BLaER1 treated with 17β-estradiol and CSF1 and Interleukin-3, amounts not matched to agents 10 nM and 100 nM (cell line): ENCODE measurements around the gene MCTP1.
A peak's percentile ranks its signal among the peaks of the same experiment; 100 is the strongest.

Experiments used
- H3K27ac ChIP-seq, 11 experiments: shearing (Covaris generic); formaldehyde crosslinking; 2 replicates each; pipeline ENCODE4 v1.8.1; 2022
- H3K27me3 ChIP-seq, 11 experiments: shearing (Covaris generic); formaldehyde crosslinking; 2 replicates each; pipeline ENCODE4 v1.8.1; 2022
- H3K36me3 ChIP-seq, 11 experiments: shearing (Covaris generic); formaldehyde crosslinking; 2 replicates each; pipeline ENCODE4 v1.8.1; 2022
- H3K4me1 ChIP-seq, 10 experiments: shearing (Covaris generic); formaldehyde crosslinking; 2 replicates each; pipeline ENCODE4 v1.8.1; 2022
- H3K4me2 ChIP-seq, 11 experiments: shearing (Covaris generic); formaldehyde crosslinking; 2 replicates each; pipeline ENCODE4 v1.8.1; 2022
- H3K4me3 ChIP-seq, 10 experiments: shearing (Covaris generic); formaldehyde crosslinking; 2 replicates each; pipeline ENCODE4 v1.8.1; 2022
- H3K9ac ChIP-seq, 11 experiments: shearing (Covaris generic); formaldehyde crosslinking; 2 replicates each; pipeline ENCODE4 v1.8.1; 2022
- H3K9me3 ChIP-seq, 11 experiments: shearing (Covaris generic); formaldehyde crosslinking; replicated peaks in 1 of 11; 2 replicates each; pipeline ENCODE4 v1.8.1; 2022
- H4K20me1 ChIP-seq, 11 experiments: shearing (Covaris generic); formaldehyde crosslinking; 2 replicates each; pipeline ENCODE4 v1.8.1; 2022
- Cebpa-rat ChIP-seq, 11 experiments: shearing (Covaris generic); IDR thresholded peaks; 2 replicates each; pipeline ENCODE4 v1.8.1; 2022

The MCTP1 gene

DNA sequence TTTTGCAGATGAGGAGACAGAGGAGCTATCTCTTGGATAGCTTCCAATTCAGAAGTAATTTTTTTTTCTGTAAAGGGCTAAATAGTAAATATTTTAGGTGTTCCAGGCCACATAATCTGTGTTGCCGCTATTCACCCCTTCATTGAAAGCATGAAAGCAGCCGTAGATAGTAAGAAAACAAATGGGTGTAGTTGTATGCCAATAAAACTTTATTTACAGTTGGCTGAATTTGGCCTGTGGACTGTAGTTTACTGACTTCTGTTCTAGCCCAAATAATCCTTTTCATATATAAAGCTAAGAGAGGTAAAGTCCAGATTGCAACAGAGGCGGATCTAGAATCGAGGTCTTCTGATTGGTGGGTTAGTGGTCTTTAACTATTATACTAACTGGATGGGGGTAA is 537.5 kb downstream of the MCTP1 start:
- Histone ChIP-seq H3K4me2 (peak overlapping the region in 2 of 11 experiments; percentile 36 to 51; a peak in 4 of 22 replicates), H3K4me3 (no peak overlapping the region), H3K27me3 (no peaks in the 10 kb centered on the region), H3K27ac (no peak overlapping the region), H3K9me3 (no peaks in the 10 kb centered on the region), H4K20me1 (peaks cover 0 to 13% (median 0%) of the 10 kb centered on the region in 11 experiments; a peak in 2 of 22 replicates), H3K9ac (no peak overlapping the region), H3K4me1 (peaks cover 14 to 21% (median 19%) of the 10 kb centered on the region in 10 experiments), H3K36me3 (peaks cover 0 to 63% (median 0%) of the 10 kb centered on the region in 11 experiments; a peak in 7 of 22 replicates)
- TF ChIP-seq Cebpa-rat (IDR thresholded peaks at IDR 0.05), result no peak

DNA sequence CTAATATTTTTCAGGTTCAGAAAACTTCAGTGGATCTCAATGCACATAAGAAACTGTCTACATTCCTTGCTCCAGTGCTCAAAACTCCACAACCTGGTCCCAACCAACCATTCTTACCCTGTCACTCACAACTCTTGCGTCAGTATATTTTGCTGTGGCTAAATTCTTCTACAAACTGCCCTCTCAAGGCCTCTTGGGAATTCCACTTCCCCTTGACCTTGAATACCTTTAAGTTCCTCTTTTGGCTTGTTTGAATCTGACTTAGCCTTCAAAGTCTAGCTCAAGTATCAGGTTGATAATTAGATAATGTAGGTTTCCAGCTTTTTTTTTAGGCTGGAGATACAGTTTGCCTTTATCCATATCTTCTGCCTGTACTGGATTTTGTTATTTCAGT is 538.2 kb downstream of the MCTP1 start:
- no peaks in the 10 kb centered on the region for H3K9me3 ChIP-seq
- H3K27ac ChIP-seq, result 0 out of 22 replicates have a peak overlapping the region, but pooled peaks of 2 of the 11 experiments have one; percentile 3 to 7
- no peak overlapping the region for H3K9ac ChIP-seq
- peaks cover 0 to 13% (median 0%) of the 10 kb centered on the region in 11 experiments; a peak in 2 of 22 replicates for H4K20me1 ChIP-seq
- peaks cover 14 to 21% (median 19%) of the 10 kb centered on the region in 10 experiments for H3K4me1 ChIP-seq
- no peaks in the 10 kb centered on the region for H3K27me3 ChIP-seq
- peak in 1 of 11 experiments; percentile 59; a peak in 3 of 22 replicates for TF ChIP-seq Cebpa-rat (IDR thresholded peaks at IDR 0.05)
- H3K4me3 ChIP-seq, result no peak overlapping the region
- peak overlapping the region; percentile 36 to 71 (median 62) for H3K4me2 ChIP-seq
- peaks cover 0 to 65% (median 0%) of the 10 kb centered on the region in 11 experiments; a peak in 7 of 22 replicates for H3K36me3 ChIP-seq

DNA sequence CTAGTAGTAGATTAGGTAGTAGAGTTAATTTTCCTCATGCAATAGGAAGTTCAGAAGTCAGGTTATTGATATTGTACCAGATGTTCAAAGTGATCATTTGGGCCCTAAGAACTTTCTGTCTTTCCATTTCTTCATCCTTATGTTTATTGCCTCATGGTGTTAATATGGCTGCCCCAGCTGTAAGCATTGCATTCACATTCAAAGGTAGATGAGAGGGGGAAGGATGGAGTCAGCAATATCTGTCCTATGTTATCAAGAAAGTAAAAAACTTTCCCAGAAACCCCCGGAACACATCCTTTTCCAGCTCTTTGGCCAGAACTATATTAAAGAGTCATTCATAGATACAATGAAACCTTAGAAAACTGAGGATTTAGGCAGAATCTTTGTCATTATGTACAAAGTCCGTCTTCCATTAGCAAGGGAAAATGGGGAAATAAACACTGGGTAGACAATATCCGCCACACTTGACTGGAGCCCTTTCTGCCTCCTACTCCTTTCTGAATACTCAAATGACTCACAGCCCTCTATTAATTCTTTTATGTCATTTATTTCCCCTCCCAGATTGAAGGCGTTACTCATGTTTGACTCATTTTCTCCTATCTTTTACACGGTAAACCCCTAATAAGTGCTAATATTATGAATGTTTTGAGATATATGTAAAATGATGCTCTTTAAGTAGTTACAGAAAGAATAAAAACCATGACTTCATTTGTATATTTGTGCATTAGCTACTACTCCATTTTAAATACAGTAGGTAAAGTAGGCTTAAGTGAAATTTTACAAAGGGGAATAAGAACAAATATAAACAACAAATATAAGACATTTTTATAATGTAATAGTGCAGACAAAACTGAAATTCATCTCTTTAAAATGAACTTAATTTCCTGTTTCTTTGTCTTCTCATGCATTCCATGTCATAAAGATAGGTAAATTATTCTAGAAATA is 538.8 kb downstream of the MCTP1 start:
- H3K27ac ChIP-seq, result peak overlapping the region in 3 of 11 experiments; percentile 3 to 9 (median 7); a peak in 3 of 22 replicates
- H3K4me3 ChIP-seq, result no peak overlapping the region
- H3K4me1 ChIP-seq, result peaks cover 14 to 21% (median 19%) of the 10 kb centered on the region in 10 experiments
- H3K4me2 ChIP-seq, result peak overlapping the region; percentile 36 to 71 (median 62); a peak in 21 of 22 replicates
- no peaks in the 10 kb centered on the region for H3K27me3 ChIP-seq
- peaks cover 0 to 66% (median 0%) of the 10 kb centered on the region in 11 experiments; a peak in 7 of 22 replicates for H3K36me3 ChIP-seq
- H3K9me3 ChIP-seq, result no peaks in the 10 kb centered on the region
- no peak overlapping the region for H3K9ac ChIP-seq
- peaks cover 0 to 13% (median 0%) of the 10 kb centered on the region in 11 experiments; a peak in 2 of 22 replicates for H4K20me1 ChIP-seq
- TF ChIP-seq Cebpa-rat (IDR thresholded peaks at IDR 0.05), result no peak

DNA sequence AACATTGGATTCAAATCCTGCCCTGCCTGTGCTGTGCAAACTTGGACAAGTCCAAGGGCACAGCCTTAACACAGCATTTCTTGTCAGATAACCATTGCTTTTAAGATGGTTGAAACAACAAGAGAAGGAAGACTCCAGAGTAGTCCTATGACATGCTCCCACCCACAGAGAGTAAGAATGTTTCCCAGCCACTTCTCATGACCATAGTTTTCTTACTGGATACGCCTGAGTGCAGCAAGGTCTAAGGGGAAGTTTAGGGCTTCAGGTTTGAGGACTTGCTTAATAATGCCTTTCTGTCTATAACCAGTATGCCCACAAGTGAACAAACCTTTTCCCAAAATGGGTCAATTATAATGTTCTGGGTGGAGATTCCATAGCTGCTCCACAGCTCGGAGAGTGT is 540.0 kb downstream of the MCTP1 start:
- Histone ChIP-seq H3K9me3 (no peaks in the 10 kb centered on the region), H3K9ac (no peak overlapping the region)

DNA sequence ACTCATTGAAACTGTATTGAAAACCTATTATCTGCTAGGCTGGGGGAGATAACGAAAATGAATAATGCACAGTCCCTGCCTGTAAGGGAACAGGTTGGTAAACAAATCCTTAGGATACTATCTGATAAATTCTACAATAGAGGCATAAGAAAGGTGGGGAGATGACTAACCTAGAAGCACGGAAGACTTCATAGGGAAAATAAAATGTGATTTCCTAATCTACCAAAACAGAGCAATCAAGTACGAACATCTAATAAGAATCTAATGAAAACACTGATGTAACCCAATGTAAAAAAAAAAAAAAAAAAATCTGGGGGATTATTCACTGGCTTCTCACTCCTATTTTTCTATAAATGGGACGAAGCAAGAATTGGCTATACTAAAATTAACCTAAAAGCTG is 542.0 kb downstream of the MCTP1 start:
- TF ChIP-seq Cebpa-rat (IDR thresholded peaks at IDR 0.05), result no peak
- peaks cover 0 to 82% (median 0%) of the 10 kb centered on the region in 11 experiments; a peak in 7 of 22 replicates for H3K36me3 ChIP-seq

More for the DNA sequence above, 540.0 kb downstream of the MCTP1 start:
- Histone ChIP-seq H3K27ac (no peak overlapping the region), H3K27me3 (no peaks in the 10 kb centered on the region), H4K20me1 (peaks cover 0 to 15% (median 0%) of the 10 kb centered on the region in 11 experiments; a peak in 2 of 22 replicates), H3K36me3 (peaks cover 0 to 65% (median 0%) of the 10 kb centered on the region in 11 experiments; a peak in 7 of 22 replicates), H3K4me1 (peaks cover 14 to 21% (median 19%) of the 10 kb centered on the region in 10 experiments), H3K4me3 (no peak overlapping the region), H3K4me2 (no peak overlapping the region)
- no peak for TF ChIP-seq Cebpa-rat (IDR thresholded peaks at IDR 0.05)

DNA sequence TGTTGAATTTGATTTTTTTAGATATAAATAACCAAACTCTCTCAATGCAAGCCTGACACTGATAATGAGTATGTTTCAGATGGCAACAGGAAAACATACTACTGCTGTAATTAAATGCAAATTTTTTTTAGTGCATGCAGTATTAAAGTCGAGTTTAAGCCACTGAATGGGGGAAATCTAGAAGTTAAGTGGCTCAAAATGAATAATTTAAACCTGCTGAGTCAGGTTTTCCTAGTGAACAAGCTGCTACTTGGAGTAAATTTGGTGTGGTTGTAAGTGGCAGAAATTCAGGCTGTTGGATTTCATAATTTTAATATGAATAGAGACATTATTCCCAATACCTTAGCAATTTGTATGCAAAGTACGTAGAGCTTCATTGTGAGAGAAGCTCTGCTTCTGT is 544.6 kb downstream of the MCTP1 start:
- no peak for TF ChIP-seq Cebpa-rat (IDR thresholded peaks at IDR 0.05)
- H4K20me1 ChIP-seq, result peaks cover 0 to 19% (median 0%) of the 10 kb centered on the region in 11 experiments; a peak in 5 of 22 replicates
- no peak overlapping the region for H3K4me3 ChIP-seq
- no peaks in the 10 kb centered on the region for H3K9me3 ChIP-seq
- H3K9ac ChIP-seq, result no peak overlapping the region
- no peaks in the 10 kb centered on the region for H3K4me1 ChIP-seq
- no peak overlapping the region for H3K4me2 ChIP-seq
- H3K36me3 ChIP-seq, result peaks cover 0 to 86% (median 0%) of the 10 kb centered on the region in 11 experiments; a peak in 7 of 22 replicates
- no peak overlapping the region for H3K27ac ChIP-seq
- H3K27me3 ChIP-seq, result no peaks in the 10 kb centered on the region

More for the DNA sequence above, 542.0 kb downstream of the MCTP1 start:
- Histone ChIP-seq H3K27me3 (no peaks in the 10 kb centered on the region), H3K4me2 (no peak overlapping the region), H3K4me3 (no peak overlapping the region), H3K9me3 (no peaks in the 10 kb centered on the region), H3K9ac (no peak overlapping the region), H3K27ac (no peak overlapping the region), H3K4me1 (peaks cover 11 to 21% (median 16%) of the 10 kb centered on the region in 10 experiments), H4K20me1 (peaks cover 0 to 19% (median 0%) of the 10 kb centered on the region in 11 experiments; a peak in 4 of 22 replicates)

DNA sequence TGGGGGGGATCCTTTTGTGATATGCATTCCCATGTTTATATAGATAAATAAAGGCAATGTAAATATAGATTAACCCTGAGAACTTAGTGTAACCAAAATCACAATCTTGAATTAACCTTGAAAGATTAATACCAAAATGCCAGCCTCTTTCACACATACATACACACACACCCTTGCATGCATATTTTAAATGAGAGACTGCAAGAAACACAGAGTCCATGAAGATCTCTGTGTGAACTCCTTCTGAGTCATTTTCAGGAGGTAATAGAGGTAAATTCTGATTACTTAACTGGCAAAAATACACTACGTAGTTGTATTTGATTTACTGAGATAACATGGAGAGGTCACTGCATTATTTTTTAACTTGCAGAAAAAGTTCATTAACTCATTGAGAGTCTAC is 548.4 kb downstream of the MCTP1 start:
- peaks cover 0 to 1% (median 0%) of the 10 kb centered on the region in 10 experiments; a peak in 1 of 20 replicates for H3K4me1 ChIP-seq
- no peak for TF ChIP-seq Cebpa-rat (IDR thresholded peaks at IDR 0.05)
- H3K27ac ChIP-seq, result no peak overlapping the region
- no peak overlapping the region for H3K4me3 ChIP-seq
- no peak overlapping the region for H3K9ac ChIP-seq
- H3K4me2 ChIP-seq, result no peak overlapping the region
- peaks cover 0 to 82% (median 0%) of the 10 kb centered on the region in 11 experiments; a peak in 6 of 22 replicates for H3K36me3 ChIP-seq
- H3K27me3 ChIP-seq, result no peaks in the 10 kb centered on the region
- H3K9me3 ChIP-seq, result no peaks in the 10 kb centered on the region
- H4K20me1 ChIP-seq, result peaks cover 0 to 19% (median 0%) of the 10 kb centered on the region in 11 experiments; a peak in 5 of 22 replicates

DNA sequence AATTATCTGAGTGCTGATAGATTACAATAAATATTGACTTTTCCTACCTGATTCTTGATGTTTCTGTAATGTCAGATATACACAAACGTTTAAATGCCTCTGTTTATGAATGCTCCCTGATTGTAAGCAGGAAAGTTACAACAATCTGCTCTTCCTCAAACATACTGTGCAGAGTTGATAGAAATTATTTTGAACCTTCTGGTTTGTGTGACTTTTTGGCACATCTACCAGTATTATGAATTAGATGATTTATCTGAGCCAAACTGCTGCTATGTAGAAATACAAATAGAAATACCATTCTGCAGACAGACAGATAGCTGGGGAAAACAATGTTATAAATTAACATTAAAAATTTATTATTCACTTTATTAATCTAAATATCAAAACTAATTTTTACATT is 553.4 kb downstream of the MCTP1 start:
- Histone ChIP-seq H3K4me1 (peaks cover 0 to 6% (median 0%) of the 10 kb centered on the region in 10 experiments; a peak in 1 of 20 replicates), H4K20me1 (peaks cover 0 to 20% (median 0%) of the 10 kb centered on the region in 11 experiments; a peak in 3 of 22 replicates), H3K36me3 (peaks cover 0 to 87% (median 0%) of the 10 kb centered on the region in 11 experiments; a peak in 6 of 22 replicates), H3K27me3 (no peaks in the 10 kb centered on the region), H3K4me2 (no peak overlapping the region), H3K9me3 (no peaks in the 10 kb centered on the region), H3K27ac (no peak overlapping the region), H3K9ac (no peak overlapping the region), H3K4me3 (no peak overlapping the region)
- no peak for TF ChIP-seq Cebpa-rat (IDR thresholded peaks at IDR 0.05)

DNA sequence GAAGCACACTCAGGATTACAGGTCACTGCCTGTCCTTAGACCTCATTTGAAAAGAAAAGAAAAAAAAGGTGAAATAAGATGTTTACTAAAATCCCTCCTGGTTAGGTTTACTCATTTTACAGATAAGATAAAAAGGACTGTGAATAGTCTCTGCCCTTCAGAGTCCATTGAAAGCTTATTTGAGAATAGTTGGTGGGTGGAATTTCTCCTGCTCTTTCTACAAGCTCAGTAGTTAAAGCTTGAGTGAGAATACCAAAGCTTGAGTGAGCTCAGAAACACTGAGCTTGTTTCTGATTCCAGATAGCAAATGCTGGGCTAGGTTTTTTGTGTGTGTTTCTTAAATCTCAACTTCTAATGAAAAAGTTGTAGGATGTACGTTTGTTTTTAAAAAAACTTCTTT is 559.8 kb downstream of the MCTP1 start:
- no peaks in the 10 kb centered on the region for H3K4me1 ChIP-seq
- H4K20me1 ChIP-seq, result peaks cover 0 to 25% (median 0%) of the 10 kb centered on the region in 11 experiments; a peak in 2 of 22 replicates
- H3K4me2 ChIP-seq, result no peak overlapping the region
- H3K36me3 ChIP-seq, result peaks cover 0 to 72% (median 0%) of the 10 kb centered on the region in 11 experiments; a peak in 6 of 22 replicates
- TF ChIP-seq Cebpa-rat (IDR thresholded peaks at IDR 0.05), result no peak
- H3K4me3 ChIP-seq, result no peak overlapping the region
- no peaks in the 10 kb centered on the region for H3K27me3 ChIP-seq
- H3K27ac ChIP-seq, result no peak overlapping the region
- no peaks in the 10 kb centered on the region for H3K9me3 ChIP-seq
- no peak overlapping the region for H3K9ac ChIP-seq
